Brain microvascular endothelial cell (primary cell): ENCODE measurements around the gene LYAR.

Experiments
- DNase-seq: peaks from one replicate; pipeline ENCODE4 v3.0.0-alpha.2; 2020
- H3K27ac ChIP-seq: fragments of 250-450 bp; sonication (Bioruptor Pico); 2 replicates; pipeline ENCODE4 v1.5.1; 2020; ENCODE audit warnings: mild to moderate bottlenecking, moderate library complexity
- H3K27me3 ChIP-seq: fragments of 250-450 bp; sonication (Bioruptor Pico); replicated peaks from 2 replicates; pipeline ENCODE4 v1.5.1; 2020; ENCODE audit warnings: mild to moderate bottlenecking
- H3K36me3 ChIP-seq: fragments of 250-450 bp; sonication (Bioruptor Pico); replicated peaks from 2 replicates; pipeline ENCODE4 v1.5.1; 2020; ENCODE audit warnings: mild to moderate bottlenecking
- H3K4me3 ChIP-seq: 2 replicates; pipeline ENCODE4 v1.5.1; 2011; ENCODE audit warnings: low read depth, mild to moderate bottlenecking, control low read depth, low read length, moderate library complexity
- in situ Hi-C: cut with HindIII; loops from 2 replicates; pipeline ENCODE4 v1.10.0; 2017; ENCODE audit warnings: low sequenced_read_pairs, low pct_ligation_motif_present
- TF ChIP-seq, protein P1 (sequence below): IDR thresholded peaks from 2 replicates; pipeline ENCODE4 v1.5.1; 2011; ENCODE audit warnings: low read depth, mild to moderate bottlenecking, moderate library complexity, low read length, control low read depth, inconsistent platforms; ENCODE audit errors: missing control alignments

Gene LYAR

GRCh38 chr4:4227510-4228355 is 62.2 kb downstream of the LYAR start:
- Histone ChIP-seq H3K27ac (no peak overlapping the region), H3K4me3 (no peak overlapping the region), H3K36me3 (no peaks in the 10 kb centered on the region), H3K27me3 (peaks cover 24% of the 10 kb centered on the region)
- DNase-seq = no peak
- TF ChIP-seq, protein P1, sequence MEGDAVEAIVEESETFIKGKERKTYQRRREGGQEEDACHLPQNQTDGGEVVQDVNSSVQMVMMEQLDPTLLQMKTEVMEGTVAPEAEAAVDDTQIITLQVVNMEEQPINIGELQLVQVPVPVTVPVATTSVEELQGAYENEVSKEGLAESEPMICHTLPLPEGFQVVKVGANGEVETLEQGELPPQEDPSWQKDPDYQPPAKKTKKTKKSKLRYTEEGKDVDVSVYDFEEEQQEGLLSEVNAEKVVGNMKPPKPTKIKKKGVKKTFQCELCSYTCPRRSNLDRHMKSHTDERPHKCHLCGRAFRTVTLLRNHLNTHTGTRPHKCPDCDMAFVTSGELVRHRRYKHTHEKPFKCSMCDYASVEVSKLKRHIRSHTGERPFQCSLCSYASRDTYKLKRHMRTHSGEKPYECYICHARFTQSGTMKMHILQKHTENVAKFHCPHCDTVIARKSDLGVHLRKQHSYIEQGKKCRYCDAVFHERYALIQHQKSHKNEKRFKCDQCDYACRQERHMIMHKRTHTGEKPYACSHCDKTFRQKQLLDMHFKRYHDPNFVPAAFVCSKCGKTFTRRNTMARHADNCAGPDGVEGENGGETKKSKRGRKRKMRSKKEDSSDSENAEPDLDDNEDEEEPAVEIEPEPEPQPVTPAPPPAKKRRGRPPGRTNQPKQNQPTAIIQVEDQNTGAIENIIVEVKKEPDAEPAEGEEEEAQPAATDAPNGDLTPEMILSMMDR = no peak
- in situ Hi-C loops = no loop called here

DNA sequence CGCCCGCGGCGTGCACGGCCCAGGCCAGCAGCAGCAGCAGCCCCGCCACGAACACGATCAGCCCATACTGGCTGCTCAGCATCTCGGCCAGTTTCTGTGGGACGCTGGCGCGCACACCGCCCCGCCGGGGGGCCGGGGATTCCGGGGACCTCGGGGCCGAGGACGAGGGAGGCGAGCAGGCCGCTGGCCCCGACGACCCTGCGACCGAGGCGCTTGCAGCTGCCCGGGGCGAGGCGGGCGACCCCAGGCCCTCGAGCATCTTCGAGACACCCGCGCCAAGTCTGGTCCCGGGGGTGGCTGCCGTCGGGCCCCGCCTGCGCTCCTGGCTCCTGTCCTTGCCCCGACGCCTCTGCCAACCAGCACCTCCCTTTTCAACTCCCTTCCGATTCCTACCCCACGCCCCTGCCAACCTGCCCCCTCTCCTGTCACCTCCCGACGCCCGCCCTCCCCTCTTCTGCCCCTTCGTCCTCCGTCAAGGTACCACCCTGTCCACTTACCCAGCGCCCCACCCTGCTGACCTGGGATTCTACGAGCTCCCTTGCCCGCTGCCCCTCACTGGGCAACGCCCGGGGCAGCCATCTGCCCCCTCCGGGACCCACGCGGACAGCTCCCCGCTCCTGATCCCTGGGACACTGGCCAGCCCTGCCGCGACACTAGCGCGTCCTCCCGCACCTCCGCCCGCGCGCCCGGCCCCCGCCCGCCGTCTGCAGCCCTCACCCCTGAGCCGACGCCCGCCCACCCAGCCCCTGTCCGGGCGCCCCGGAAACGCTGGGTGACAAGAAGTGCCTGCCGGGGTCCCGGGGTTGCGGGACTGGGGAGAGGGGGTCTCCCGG is 63.1 kb downstream of the LYAR start, which contains the start of gene OTOP1:
Gene OTOP1, minus strand, starts transcription at position 324 of the 833 bp plus-strand sequence. Its CDS starts 65 bp downstream, at position 259.
- peaks cover 24% of the 10 kb centered on the region for H3K27me3 ChIP-seq
- in situ Hi-C loops = no loop called here
- no peaks in the 10 kb centered on the region for H3K36me3 ChIP-seq
- no peak for DNase-seq
- no peak within 1 kb of the TSS for H3K27ac ChIP-seq
- no peak within 1 kb of the TSS for H3K4me3 ChIP-seq
- TF ChIP-seq, protein P1 = no peak

GRCh38 chr4:4225915-4226605 is 63.9 kb downstream of the LYAR start:
- in situ Hi-C loops = no loop called here
- no peak overlapping the region for H3K4me3 ChIP-seq
- DNase-seq = no peak
- no peaks in the 10 kb centered on the region for H3K36me3 ChIP-seq
- TF ChIP-seq, protein P1 = no peak
- H3K27me3 ChIP-seq = peaks cover 24% of the 10 kb centered on the region
- H3K27ac ChIP-seq = no peak overlapping the region
